T-helper 2 cell treated with Interferon-gamma antibody and Interleukin-4, amounts not matched to agents 5 μg/mL and 100 μg/mL, for 36 hours (primary cell): ENCODE results near the gene RPS2.
"Not testable (repeated sequence)": the region's sequence is repeated elsewhere in the genome, so short reads cannot be mapped to it uniquely, and the experiment has no call there.

Experiments
- DNase-seq: peaks from one replicate; pipeline ENCODE4 v3.0.0; 2021; ENCODE audit warnings: low spot score
- H3K27ac Mint-ChIP-seq: one replicate; pipeline ENCODE4 v1.8.0; 2021; ENCODE audit warnings: mild to moderate bottlenecking, mixed read lengths
- H3K27me3 Mint-ChIP-seq: one replicate; pipeline ENCODE4 v1.8.0; 2021; ENCODE audit warnings: low read depth, mixed read lengths
- H3K36me3 Mint-ChIP-seq: one replicate; pipeline ENCODE4 v1.8.0; 2021; ENCODE audit warnings: low read depth, mixed read lengths
- H3K4me1 Mint-ChIP-seq: one replicate; pipeline ENCODE4 v1.8.0; 2021; ENCODE audit warnings: low read depth, mixed read lengths
- H3K4me3 Mint-ChIP-seq: one replicate; pipeline ENCODE4 v1.8.0; 2022; ENCODE audit warnings: mild to moderate bottlenecking, moderate library complexity, mixed read lengths
- H3K9me3 Mint-ChIP-seq: one replicate; pipeline ENCODE4 v1.8.0; 2021; ENCODE audit warnings: mixed read lengths

The RPS2 gene

DNA sequence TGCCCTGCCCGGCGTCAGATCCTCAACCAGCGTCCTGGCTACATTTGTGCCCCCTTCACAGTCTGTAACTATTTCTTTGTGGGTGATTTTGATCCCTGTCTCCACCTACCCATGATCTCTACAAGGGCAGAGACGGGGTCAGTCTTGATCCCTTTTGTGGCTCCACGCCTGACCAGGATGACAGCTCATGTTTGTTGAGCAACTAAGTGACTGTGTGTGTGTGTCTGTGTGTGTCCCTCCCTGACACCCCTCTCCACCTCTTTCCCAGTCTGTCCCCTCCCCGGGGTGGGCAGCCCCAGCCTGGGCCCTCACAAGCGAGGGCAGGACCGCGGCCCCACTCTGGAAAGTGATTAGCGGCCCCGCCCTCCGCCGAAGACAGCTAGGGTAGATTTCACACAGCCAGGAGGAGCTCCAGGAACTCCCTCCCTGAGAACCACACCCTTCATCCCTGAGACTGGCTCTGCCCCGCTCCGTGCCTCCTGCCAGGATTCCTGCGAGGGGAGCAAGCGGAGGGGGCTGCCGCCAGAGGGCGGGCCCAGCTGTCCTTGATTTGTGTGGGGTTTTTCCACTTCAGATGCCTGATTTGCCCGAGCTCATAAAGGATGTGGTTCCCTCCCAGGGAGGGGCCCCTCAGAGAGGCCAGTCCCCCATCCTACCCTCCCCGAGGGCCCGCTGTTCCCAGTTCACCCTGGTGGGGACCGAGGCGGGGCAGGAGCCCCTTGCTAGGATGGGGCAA lies 41.2 kb downstream of the RPS2 start:
- peaks cover 47% of the 10 kb centered on the region for H3K27me3 Mint-ChIP-seq
- H3K4me3 Mint-ChIP-seq = no peak overlapping the region
- H3K36me3 Mint-ChIP-seq = no peaks in the 10 kb centered on the region
- no peak overlapping the region for H3K27ac Mint-ChIP-seq
- no peak for DNase-seq
- no peaks in the 10 kb centered on the region for H3K4me1 Mint-ChIP-seq
- no peaks in the 10 kb centered on the region for H3K9me3 Mint-ChIP-seq

DNA sequence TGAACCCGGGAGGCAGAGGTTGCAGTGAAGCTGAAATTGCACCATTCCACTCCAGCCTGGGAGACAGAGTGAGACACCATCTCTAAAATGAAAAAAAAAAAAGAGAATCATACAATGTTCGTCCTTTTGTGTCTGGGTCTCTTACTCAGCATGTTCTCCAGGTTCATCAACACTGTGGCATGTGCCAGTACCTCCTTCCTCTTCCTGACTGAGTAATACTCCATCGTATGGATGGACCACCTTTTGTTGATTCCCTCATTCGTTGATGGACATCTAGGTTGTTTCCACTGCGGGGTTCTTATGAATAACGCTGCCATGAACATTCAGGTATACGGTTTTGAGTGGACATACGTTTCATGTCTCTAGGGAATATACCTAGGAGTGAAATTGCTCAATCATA lies 42.3 kb downstream of the RPS2 start:
- no peak overlapping the region for H3K27ac Mint-ChIP-seq
- no peaks in the 10 kb centered on the region for H3K9me3 Mint-ChIP-seq
- no peaks in the 10 kb centered on the region for H3K36me3 Mint-ChIP-seq
- no peaks in the 10 kb centered on the region for H3K4me1 Mint-ChIP-seq
- peaks cover 47% of the 10 kb centered on the region for H3K27me3 Mint-ChIP-seq
- H3K4me3 Mint-ChIP-seq = no peak overlapping the region
- DNase-seq = no peak

DNA sequence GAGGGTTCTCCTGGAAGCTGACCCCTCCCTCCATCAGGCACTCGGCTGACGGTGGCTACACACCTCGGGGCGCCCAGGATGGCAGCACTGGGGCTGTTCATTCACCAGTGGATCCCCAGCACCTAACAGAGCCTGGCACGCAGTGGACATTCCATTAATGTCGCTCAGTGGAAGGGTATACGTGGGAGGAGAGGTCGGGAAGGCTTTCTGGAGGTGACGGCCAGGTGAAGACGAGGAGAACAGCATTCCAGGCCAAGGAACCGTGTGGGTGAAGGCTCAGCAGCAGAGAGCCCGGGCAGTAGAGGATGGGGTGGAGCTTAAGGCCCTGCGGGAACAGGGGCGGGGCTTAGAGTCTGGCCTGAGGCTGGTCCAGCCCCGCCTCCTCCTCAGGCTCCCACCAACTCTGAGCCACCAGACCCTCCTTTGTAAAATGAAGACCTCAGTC lies 43.9 kb downstream of the RPS2 start:
- no peaks in the 10 kb centered on the region for H3K4me1 Mint-ChIP-seq
- H3K4me3 Mint-ChIP-seq = no peak overlapping the region
- peaks cover 61% of the 10 kb centered on the region for H3K27me3 Mint-ChIP-seq
- no peaks in the 10 kb centered on the region for H3K36me3 Mint-ChIP-seq
- no peak overlapping the region for H3K27ac Mint-ChIP-seq
- H3K9me3 Mint-ChIP-seq = no peaks in the 10 kb centered on the region
- no peak for DNase-seq

DNA sequence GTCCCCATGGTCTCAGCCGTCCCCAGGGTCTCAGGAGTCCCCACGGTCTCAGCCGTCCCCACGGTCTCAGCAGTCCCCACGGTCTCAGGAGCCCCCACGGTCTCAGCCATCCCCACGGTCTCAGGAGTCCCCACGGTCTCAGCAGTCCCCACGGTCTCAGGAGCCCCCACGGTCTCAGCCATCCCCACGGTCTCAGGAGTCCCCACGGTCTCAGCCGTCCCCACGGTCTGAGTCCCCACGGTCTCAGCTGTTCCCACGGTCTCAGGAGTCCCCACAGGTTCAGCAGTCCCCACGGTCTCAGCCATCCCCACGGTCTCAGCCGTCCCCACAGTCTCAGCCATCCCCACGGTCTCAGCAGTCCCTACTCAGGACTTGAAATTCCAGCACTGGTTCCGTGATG lies 44.5 kb downstream of the RPS2 start:
- H3K36me3 Mint-ChIP-seq, H3K4me1 Mint-ChIP-seq, H3K27ac Mint-ChIP-seq, H3K9me3 Mint-ChIP-seq, DNase-seq, H3K4me3 Mint-ChIP-seq: not testable (repeated sequence)
- peaks cover 67% of the 10 kb centered on the region for H3K27me3 Mint-ChIP-seq

DNA sequence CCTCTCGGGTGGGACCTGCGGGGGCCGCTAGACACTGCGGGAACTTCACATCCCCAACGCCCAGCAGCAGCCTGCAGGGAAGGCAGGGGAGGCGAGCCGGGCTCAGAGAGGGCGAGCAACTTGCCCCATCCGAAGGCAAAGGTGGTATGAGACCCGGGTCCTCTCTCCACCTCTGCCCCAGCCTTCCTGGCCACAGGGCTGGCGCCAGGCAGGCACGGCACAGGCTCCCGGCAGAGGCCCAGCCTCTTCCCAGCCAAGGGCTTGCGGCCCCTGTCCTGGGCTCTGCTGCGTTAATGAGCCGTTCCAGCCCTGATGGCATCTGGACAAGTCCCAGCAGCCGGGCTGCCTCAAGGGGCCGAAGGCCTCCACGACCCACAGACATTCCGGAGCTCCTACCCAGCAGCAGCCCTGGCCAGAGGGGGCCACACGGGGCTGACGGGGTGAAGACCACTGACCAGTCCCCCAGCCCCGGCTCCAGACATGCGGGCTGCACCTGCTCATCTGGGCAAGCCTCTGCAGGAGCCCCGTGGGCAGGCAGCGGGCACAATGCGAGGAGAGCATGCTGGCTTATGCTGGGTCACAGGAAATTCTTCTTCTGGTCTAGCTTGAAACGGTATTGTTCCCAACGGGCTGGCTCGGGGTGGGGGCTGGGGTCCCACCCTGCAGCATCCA lies 45.2 kb downstream of the RPS2 start:
- H3K9me3 Mint-ChIP-seq = no peaks in the 10 kb centered on the region
- H3K4me3 Mint-ChIP-seq = no peak overlapping the region
- no peak for DNase-seq
- no peak overlapping the region for H3K27ac Mint-ChIP-seq
- no peaks in the 10 kb centered on the region for H3K4me1 Mint-ChIP-seq
- peaks cover 67% of the 10 kb centered on the region for H3K27me3 Mint-ChIP-seq
- no peaks in the 10 kb centered on the region for H3K36me3 Mint-ChIP-seq

DNA sequence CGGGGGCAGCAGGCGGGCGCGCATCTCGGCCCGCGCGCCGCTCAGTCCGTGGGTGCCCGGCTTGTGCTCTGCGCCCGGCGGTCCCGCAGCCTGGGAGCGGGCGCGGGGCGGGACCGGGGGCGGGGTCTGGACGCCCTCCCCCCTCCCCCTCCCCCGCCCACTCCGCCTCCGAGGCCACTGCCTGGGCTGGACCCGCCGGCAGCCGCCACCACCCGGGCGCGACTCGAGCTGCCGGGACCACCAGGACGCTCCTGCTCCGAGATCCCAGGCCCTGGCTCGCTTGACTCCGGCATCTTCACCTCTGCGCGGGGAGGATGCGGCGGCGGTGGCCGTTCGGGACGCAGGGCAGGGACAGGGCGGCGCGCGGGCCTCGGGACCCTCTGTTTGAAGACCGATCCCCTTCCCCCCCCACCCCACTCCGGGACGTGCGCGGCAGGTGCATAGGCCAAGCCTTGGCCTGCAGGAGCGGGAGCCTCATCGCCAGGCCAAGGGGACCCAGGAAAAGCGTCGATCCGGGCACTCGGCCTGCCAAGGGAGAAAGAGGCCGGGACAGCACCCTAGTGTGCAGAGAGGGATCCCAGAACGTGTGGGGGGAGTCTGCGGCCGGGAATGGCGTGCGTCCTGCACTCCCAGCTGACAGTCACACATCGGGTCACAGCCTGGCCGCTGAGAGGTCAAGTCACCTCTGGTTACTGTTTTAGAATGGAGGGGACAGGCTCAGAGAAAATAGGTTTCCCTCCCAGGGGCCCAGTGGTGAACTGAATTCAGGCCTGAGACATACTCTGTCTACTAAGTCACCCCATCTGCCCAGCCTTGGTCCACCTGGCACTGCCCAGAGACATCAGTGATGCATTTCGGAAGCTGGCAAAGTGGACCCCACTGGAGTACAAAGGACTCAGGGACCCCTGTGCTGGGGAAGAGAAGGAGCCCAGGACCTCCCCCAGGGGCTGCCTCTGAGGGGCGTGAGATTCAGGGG lies 46.0 kb downstream of the RPS2 start, which contains the start of gene HS3ST6:
Gene HS3ST6 (minus strand): TSS at position 65 of the 976 bp plus-strand sequence. CDS start 92 bp downstream, outside the sequence.
- Mint-ChIP-seq H3K4me1 (no peaks in the 10 kb centered on the region), H3K27ac (no peak within 1 kb of the TSS), H3K27me3 (peaks cover 64% of the 10 kb centered on the region), H3K9me3 (no peaks in the 10 kb centered on the region), H3K4me3 (no peak within 1 kb of the TSS), H3K36me3 (no peaks in the 10 kb centered on the region)
- DNase-seq = no peak

DNA sequence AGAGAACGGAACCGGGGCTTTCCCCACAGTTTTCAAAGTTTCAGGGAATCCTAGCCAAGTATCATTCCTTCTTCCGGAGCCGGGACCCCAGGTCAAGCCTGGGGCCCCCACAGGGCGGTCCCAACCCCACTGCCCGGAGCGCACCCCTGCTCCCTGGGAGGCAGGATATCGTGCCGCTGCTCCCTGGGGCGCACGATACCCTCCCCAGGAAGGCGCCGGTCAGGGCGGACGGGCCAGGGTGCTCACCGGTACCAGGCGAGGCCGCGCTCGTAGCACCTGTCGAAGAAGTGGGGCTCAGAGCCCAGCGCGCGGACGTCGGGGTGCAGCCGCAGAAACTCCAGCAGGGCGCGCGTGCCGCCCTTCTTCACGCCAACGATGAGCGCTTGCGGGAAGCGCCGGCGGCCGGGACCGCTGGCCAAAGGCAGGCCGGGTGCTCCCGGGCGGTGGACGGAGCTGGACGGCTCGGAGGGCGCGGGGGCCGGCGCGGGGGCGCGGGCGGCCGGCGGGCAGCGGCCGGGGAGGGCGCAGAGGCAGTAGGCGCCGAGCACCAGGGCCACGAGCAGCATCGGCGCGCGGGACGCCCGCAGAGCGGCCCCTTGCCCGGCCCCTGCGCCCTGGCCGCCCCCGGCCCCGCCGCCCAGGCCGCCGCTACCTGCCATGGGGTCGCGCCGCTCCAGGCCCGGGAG lies 46.8 kb downstream of the RPS2 start:
- H3K27me3 Mint-ChIP-seq = peaks cover 56% of the 10 kb centered on the region
- no peaks in the 10 kb centered on the region for H3K36me3 Mint-ChIP-seq
- H3K4me3 Mint-ChIP-seq = no peak overlapping the region
- H3K9me3 Mint-ChIP-seq = no peaks in the 10 kb centered on the region
- H3K4me1 Mint-ChIP-seq = no peaks in the 10 kb centered on the region
- no peak overlapping the region for H3K27ac Mint-ChIP-seq
- DNase-seq = no peak

DNA sequence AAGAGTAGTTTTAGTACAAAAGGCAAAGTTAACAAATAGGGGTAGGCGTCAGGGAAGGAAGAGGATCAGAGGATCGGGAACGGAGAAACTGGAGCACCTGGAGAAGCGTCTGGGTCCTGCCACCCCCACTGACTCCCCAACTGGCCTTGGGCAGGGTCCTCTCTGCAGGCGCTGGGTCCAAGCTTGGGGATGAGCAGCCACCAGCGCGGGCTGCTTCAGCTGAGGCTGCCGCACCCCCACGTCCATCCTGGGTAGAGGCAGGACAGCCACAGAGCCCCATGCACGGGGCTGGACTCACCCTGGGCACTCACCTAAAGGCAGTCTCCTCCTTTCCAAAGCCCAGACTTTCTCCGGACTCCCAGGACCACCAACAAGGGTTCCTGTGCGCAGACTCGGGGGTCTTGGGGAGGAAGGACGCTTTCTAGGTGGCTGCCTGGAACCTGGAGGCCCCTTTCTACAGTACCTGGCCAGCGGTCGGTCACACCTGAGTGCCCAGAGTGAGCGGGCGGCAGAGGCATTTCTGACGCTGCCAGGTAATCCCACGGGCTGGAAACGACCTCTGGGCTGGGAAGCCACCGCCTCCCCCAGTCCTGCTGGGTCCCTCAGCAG lies 47.5 kb downstream of the RPS2 start:
- no peak for DNase-seq
- no peaks in the 10 kb centered on the region for H3K36me3 Mint-ChIP-seq
- peaks cover 51% of the 10 kb centered on the region for H3K27me3 Mint-ChIP-seq
- no peak overlapping the region for H3K27ac Mint-ChIP-seq
- no peaks in the 10 kb centered on the region for H3K9me3 Mint-ChIP-seq
- no peak overlapping the region for H3K4me3 Mint-ChIP-seq
- no peaks in the 10 kb centered on the region for H3K4me1 Mint-ChIP-seq

DNA sequence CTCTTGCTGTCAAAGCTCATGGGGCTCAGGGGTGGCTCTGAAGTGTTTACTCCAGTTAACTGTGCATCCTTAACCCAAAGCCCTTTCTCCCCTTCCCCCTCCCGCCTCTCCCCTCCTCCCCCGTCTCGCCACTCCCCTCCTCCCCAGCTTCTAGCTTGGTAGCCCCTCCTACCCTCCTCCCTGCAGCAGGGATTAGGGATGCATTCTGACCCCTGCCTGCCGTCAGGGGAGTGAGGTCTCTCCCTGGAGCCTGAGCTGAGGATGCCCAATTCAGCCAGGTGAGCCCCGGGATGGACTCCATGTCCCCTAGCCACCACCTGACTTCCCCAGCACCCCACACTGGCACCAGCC lies 48.0 kb downstream of the RPS2 start:
- Mint-ChIP-seq H3K27ac (no peak overlapping the region), H3K27me3 (peaks cover 47% of the 10 kb centered on the region), H3K9me3 (no peaks in the 10 kb centered on the region), H3K4me3 (no peak overlapping the region), H3K36me3 (no peaks in the 10 kb centered on the region), H3K4me1 (no peaks in the 10 kb centered on the region)
- DNase-seq = no peak

DNA sequence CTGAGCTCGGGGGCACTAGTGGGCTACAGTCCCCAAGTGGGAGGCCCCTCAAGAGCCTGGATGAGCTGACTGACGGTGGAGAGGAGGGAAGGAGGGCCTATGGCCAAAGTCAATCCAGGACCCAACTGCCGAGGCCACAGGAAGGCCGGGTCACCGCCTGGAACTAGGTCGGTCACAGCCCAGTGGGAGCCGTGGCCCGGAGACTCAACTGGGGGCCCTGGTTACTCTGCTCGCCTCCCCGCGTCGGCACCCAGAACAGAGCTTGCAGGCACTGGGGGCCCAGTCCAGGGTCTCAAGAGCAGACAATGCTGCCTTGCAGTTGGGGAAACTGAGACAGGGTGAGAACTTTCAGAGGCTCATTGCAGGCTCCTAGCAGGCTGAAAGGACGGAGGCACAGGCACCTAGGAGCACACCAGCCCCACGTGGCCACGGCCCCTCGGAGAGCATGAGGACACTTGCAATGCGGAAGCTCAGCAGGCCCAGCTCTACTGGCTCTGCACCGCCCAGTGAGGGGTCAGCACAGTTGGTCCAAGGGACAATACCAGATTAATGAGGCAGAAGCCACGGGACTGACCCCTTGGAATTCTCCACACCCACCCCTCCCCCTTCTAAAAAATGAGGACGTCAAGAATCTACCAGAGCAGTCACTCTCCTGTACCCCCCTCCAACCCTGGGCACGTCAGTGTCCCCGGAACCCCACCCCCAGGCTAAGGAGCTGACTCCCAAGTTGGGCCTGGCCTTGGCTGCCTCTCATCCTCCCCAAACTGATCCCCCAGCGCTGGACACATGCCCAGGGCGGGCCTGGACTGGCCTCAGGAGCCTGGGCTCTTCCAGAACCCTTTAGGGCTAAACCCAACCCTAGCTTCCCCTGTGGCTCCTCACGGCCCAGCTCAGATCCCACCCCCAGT lies 48.6 kb downstream of the RPS2 start:
- H3K27ac Mint-ChIP-seq = no peak overlapping the region
- no peak for DNase-seq
- H3K36me3 Mint-ChIP-seq = no peaks in the 10 kb centered on the region
- peaks cover 41% of the 10 kb centered on the region for H3K27me3 Mint-ChIP-seq
- no peaks in the 10 kb centered on the region for H3K9me3 Mint-ChIP-seq
- H3K4me1 Mint-ChIP-seq = no peaks in the 10 kb centered on the region
- no peak overlapping the region for H3K4me3 Mint-ChIP-seq

DNA sequence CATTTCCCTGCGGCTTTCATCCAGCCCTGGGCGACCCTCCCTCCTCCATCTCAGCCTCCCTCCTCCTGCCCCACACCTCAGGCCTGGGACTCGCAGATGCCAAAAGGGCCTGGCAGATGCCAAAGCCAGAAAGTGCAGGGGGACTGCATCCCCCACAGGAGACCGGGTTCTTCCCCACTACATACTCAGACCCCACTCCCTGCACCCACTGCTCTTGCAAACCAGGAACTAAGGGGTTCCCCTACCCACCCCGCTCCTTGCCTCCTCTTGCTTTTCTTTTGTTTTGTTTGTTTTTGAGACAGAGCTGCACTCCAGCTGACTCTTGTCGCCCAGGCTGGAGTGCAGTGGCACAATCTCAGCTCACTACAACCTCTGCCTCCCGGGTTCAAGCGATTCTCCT lies 49.6 kb downstream of the RPS2 start:
- Mint-ChIP-seq H3K27me3 (peaks cover 32% of the 10 kb centered on the region), H3K27ac (no peak overlapping the region), H3K9me3 (no peaks in the 10 kb centered on the region), H3K36me3 (no peaks in the 10 kb centered on the region), H3K4me3 (no peak overlapping the region), H3K4me1 (no peaks in the 10 kb centered on the region)
- no peak for DNase-seq

DNA sequence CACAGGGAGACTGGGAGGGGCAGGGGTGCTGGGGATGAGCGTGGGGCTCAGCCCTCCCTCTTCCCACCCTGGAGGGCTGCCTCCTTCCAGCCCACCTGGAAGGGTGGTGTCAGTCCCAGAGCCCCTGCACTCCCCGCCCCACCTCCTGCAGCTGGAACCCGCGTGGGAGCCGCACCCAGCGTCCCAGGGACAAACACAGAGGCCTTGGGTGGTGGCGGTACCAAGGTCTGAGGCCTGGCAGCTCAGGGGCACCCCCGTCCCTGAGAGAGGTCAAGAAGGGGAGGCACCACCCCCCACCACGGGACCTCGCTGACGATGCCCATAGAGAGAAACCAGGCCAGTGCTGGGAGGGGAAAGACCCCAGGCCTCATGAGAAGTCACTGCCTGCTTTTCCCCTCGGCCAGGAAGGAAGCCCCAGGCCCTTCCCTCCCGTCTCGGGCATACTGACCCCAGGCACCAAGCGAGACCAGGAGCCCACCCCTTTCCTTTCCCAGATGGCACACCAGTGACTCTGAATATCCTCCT lies 50.5 kb downstream of the RPS2 start:
- no peak for DNase-seq
- H3K36me3 Mint-ChIP-seq = no peaks in the 10 kb centered on the region
- no peaks in the 10 kb centered on the region for H3K4me1 Mint-ChIP-seq
- H3K27me3 Mint-ChIP-seq = peaks cover 30% of the 10 kb centered on the region
- H3K9me3 Mint-ChIP-seq = no peaks in the 10 kb centered on the region
- no peak overlapping the region for H3K27ac Mint-ChIP-seq
- no peak overlapping the region for H3K4me3 Mint-ChIP-seq
